Neural cell (in vitro differentiated cells): ENCODE results near the gene MISP. TPM values are rescaled to one million over a fixed set of nuclear protein-coding genes. Genes with fewer than 3 reads are reported as not detected.
"Not testable (repeated sequence)": the region's sequence is repeated elsewhere in the genome, so short reads cannot be mapped to it uniquely, and the experiment has no call there.

ENCODE experiments used
- H2AFZ ChIP-seq: fragments of 200-600, 300-800 bp; sonication (generic), shearing (Covaris generic); 2 replicates; pipeline ENCODE4 v1.6.0; 2014; ENCODE audit warnings: low read depth, mild to moderate bottlenecking, antibody characterized with exemption, low read length, moderate library complexity
- H3F3A ChIP-seq: fragments of 200-600 bp; shearing (Covaris generic); 2 replicates; pipeline ENCODE4 v1.6.1; 2016; ENCODE audit warnings: mild to moderate bottlenecking, moderate library complexity, mixed read lengths, antibody characterized with exemption, low read length; ENCODE audit not compliant: insufficient read depth, poor library complexity, severe bottlenecking
- H3K27ac ChIP-seq: fragments of 200-600, 300-800 bp; sonication (generic), shearing (Covaris generic); 2 replicates; pipeline ENCODE4 v1.5.1; 2014; ENCODE audit warnings: mild to moderate bottlenecking, low read length, moderate library complexity
- H3K27me3 ChIP-seq: fragments of 300-800, 200-600 bp; sonication (generic), shearing (Covaris generic); 2 replicates; pipeline ENCODE4 v1.6.0; 2014; ENCODE audit warnings: mild to moderate bottlenecking, low read depth, low read length, moderate library complexity; ENCODE audit not compliant: insufficient read depth
- H3K36me3 ChIP-seq: fragments of 300-800, 200-600 bp; sonication (generic), shearing (Covaris generic); 2 replicates; pipeline ENCODE4 v1.5.1; 2014; ENCODE audit warnings: mild to moderate bottlenecking, antibody characterized with exemption, low read length, moderate library complexity; ENCODE audit not compliant: insufficient read depth
- H3K4me2 ChIP-seq: fragments of 300-800, 200-600 bp; sonication (generic), shearing (Covaris generic); 2 replicates; pipeline ENCODE4 v1.6.0; 2014; ENCODE audit warnings: mild to moderate bottlenecking, low read length
- H3K4me3 ChIP-seq: fragments of 300-800, 200-600 bp; sonication (generic), shearing (Covaris generic); 2 replicates; pipeline ENCODE4 v1.5.1; 2014; ENCODE audit warnings: mild to moderate bottlenecking, low read length, moderate library complexity
- H3K79me2 ChIP-seq: fragments of 200-600 bp; shearing (Covaris generic); replicated peaks from 2 replicates; pipeline ENCODE4 v1.6.0; 2014; ENCODE audit warnings: mild to moderate bottlenecking, low read length, moderate library complexity; ENCODE audit not compliant: insufficient read depth
- H3K9ac ChIP-seq: fragments of 300-800, 200-600 bp; sonication (generic), shearing (Covaris generic); 2 replicates; pipeline ENCODE4 v1.6.1; 2016; ENCODE audit warnings: mild to moderate bottlenecking, low read length, mixed read lengths
- H3K9me2 ChIP-seq: fragments of 200-600 bp; shearing (Covaris generic); 2 replicates; pipeline ENCODE4 v1.6.1; 2016; ENCODE audit warnings: mild to moderate bottlenecking, low read length, mixed read lengths; ENCODE audit not compliant: insufficient read depth
- H3K9me3 ChIP-seq: fragments of 200-600, 300-800 bp; sonication (generic), shearing (Covaris generic); 2 replicates; pipeline ENCODE4 v1.6.1; 2016; ENCODE audit warnings: mild to moderate bottlenecking, mixed run types, low read length, moderate library complexity, mixed read lengths
- H4K20me1 ChIP-seq: fragments of 200-600 bp; shearing (Covaris generic); 2 replicates; pipeline ENCODE4 v1.6.1; 2016; ENCODE audit warnings: mild to moderate bottlenecking, mixed run types; ENCODE audit not compliant: insufficient read depth
- EP300 ChIP-seq: fragments of 450-650 bp; conservative IDR thresholded peaks from 2 replicates; pipeline ENCODE4 v1.6.1; 2014; ENCODE audit warnings: antibody characterized with exemption, mild to moderate bottlenecking, moderate library complexity; ENCODE audit not compliant: poor library complexity, severe bottlenecking
- EZH2 ChIP-seq: fragments of 200-600, 300-800 bp; shearing (Covaris generic), sonication (generic); IDR thresholded peaks from 2 replicates; pipeline ENCODE4 v1.6.1; 2014; ENCODE audit warnings: antibody characterized with exemption, low read length, borderline replicate concordance, mild to moderate bottlenecking; ENCODE audit not compliant: insufficient read depth, poor library complexity, severe bottlenecking
- MXI1 ChIP-seq: fragments of 450-650 bp; conservative IDR thresholded peaks from 2 replicates; pipeline ENCODE4 v1.6.1; 2014; ENCODE audit warnings: antibody characterized with exemption, mild to moderate bottlenecking; ENCODE audit not compliant: poor library complexity, severe bottlenecking
- POLR2AphosphoS5 ChIP-seq: IDR thresholded peaks from 2 replicates; pipeline ENCODE4 v1.6.1; 2012
- RAD21 ChIP-seq: fragments of 450-650 bp; conservative IDR thresholded peaks from 2 replicates; pipeline ENCODE4 v1.6.1; 2014; ENCODE audit warnings: antibody characterized with exemption, mild to moderate bottlenecking, moderate library complexity
- SMC3 ChIP-seq: fragments of 450-650 bp; conservative IDR thresholded peaks from 2 replicates; pipeline ENCODE4 v1.6.1; 2014; ENCODE audit warnings: antibody characterized with exemption, mild to moderate bottlenecking, moderate library complexity; ENCODE audit not compliant: poor library complexity
- TAF1 ChIP-seq: IDR thresholded peaks from 2 replicates; pipeline ENCODE4 v1.6.1; 2012; ENCODE audit warnings: low read depth
- polyA plus RNA-seq: library from polyadenylated mRNA; depleted of rRNA; stranded (reverse); fragments of >200 nt; gene quantifications from 2 replicates; pipeline ENCODE4 v1.2.3, GENCODE V29; 2014
- TF ChIP-seq, protein P1 (sequence below): IDR thresholded peaks from 2 replicates; pipeline ENCODE4 v1.6.1; 2012; ENCODE audit warnings: borderline replicate concordance
- TF ChIP-seq, protein P2 (sequence below): fragments of 450-650 bp; IDR thresholded peaks from 2 replicates; pipeline ENCODE4 v1.5.1; 2014; ENCODE audit warnings: antibody characterized with exemption, mild to moderate bottlenecking, moderate library complexity; ENCODE audit not compliant: poor library complexity, severe bottlenecking

MISP gene
- polyA plus RNA-seq, 1 donor from 2014 or later = 0.98 TPM

DNA sequence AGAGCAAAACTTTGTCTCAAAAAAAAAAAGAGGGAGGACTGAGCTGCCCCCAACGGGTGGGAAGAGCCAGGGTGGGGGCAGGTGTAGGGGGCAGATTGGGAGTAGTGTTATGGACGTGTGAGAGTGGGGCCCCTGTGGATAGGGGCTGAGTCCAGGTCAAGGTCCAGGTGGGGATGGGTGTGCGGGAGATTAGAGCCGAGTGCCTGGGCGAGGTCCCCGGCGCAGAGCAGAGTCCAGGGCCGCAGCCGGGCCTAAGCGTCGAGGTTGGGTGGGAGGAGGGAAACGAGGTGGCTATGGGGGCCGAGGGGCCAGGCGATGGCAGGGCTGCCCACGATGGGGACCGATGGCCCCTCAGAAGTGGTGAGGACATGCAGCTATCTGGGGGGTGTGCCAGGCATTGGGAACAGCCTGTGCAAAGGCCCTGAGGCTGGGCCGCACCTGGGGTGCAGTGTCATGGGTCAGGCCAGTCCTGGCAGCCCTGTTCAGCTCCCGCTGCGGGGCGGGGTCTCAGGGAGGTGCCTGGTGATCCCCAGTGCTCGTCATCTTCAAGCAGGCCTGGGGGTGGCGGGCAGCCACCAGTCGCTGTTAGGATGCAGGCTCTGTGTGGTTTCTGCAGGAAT lies 12.3 kb upstream of the MISP start:
- TF ChIP-seq, protein P1, sequence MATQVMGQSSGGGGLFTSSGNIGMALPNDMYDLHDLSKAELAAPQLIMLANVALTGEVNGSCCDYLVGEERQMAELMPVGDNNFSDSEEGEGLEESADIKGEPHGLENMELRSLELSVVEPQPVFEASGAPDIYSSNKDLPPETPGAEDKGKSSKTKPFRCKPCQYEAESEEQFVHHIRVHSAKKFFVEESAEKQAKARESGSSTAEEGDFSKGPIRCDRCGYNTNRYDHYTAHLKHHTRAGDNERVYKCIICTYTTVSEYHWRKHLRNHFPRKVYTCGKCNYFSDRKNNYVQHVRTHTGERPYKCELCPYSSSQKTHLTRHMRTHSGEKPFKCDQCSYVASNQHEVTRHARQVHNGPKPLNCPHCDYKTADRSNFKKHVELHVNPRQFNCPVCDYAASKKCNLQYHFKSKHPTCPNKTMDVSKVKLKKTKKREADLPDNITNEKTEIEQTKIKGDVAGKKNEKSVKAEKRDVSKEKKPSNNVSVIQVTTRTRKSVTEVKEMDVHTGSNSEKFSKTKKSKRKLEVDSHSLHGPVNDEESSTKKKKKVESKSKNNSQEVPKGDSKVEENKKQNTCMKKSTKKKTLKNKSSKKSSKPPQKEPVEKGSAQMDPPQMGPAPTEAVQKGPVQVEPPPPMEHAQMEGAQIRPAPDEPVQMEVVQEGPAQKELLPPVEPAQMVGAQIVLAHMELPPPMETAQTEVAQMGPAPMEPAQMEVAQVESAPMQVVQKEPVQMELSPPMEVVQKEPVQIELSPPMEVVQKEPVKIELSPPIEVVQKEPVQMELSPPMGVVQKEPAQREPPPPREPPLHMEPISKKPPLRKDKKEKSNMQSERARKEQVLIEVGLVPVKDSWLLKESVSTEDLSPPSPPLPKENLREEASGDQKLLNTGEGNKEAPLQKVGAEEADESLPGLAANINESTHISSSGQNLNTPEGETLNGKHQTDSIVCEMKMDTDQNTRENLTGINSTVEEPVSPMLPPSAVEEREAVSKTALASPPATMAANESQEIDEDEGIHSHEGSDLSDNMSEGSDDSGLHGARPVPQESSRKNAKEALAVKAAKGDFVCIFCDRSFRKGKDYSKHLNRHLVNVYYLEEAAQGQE = no peak
- TF ChIP-seq, protein P2, sequence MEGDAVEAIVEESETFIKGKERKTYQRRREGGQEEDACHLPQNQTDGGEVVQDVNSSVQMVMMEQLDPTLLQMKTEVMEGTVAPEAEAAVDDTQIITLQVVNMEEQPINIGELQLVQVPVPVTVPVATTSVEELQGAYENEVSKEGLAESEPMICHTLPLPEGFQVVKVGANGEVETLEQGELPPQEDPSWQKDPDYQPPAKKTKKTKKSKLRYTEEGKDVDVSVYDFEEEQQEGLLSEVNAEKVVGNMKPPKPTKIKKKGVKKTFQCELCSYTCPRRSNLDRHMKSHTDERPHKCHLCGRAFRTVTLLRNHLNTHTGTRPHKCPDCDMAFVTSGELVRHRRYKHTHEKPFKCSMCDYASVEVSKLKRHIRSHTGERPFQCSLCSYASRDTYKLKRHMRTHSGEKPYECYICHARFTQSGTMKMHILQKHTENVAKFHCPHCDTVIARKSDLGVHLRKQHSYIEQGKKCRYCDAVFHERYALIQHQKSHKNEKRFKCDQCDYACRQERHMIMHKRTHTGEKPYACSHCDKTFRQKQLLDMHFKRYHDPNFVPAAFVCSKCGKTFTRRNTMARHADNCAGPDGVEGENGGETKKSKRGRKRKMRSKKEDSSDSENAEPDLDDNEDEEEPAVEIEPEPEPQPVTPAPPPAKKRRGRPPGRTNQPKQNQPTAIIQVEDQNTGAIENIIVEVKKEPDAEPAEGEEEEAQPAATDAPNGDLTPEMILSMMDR = no peak
- TF ChIP-seq RAD21 (no peak), TAF1 (no peak), SMC3 (no peak), EZH2 (no peak), POLR2AphosphoS5 (no peak), MXI1 (no peak), EP300 (no peak)
- Histone ChIP-seq H3K9ac (no peak overlapping the region), H4K20me1 (no peaks in the 10 kb centered on the region), H2AFZ (no peak overlapping the region), H3K9me3 (no peaks in the 10 kb centered on the region), H3K4me2 (no peak overlapping the region), H3K27me3 (no peaks in the 10 kb centered on the region), H3K4me3 (no peak overlapping the region), H3K27ac (no peak overlapping the region), H3K36me3 (no peaks in the 10 kb centered on the region), H3K79me2 (no peaks in the 10 kb centered on the region), H3K9me2 (no peaks in the 10 kb centered on the region), H3F3A (no peaks in the 10 kb centered on the region)

DNA sequence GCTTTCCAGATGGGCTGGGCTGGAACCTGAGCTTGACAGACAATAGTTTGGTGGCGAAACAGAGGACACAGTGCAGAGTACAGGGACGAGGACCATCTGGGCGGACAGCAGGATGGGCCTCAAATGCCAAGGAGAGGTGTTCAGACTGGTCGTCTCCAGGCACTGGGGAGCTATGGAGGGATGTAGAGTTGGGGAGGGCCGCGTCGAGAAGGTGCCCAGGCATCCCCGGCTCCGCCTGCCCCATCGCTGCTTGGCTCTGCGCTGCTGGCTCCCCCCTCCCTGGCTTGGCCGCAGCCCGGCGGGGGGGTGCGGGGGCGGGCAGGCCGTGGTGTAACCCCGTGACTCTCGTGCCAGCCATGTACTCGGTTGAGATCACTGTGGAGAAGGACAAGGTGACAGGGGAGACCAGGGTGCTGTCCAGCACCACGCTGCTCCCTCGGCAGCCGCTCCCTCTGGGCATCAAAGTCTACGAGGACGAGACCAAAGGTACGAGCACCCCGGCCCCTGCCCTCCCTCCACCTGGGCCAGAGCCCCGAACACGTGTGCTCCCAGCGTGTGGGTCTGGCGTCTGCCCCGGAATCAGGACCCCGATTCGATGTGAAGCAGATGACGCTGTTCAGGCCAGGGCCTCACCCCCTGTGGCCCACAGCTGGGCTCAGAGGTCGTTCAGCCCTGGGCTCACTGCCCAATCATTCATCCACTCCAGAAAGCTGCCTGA lies 10.8 kb upstream of the MISP start:
- H3K9me3 ChIP-seq = no peaks in the 10 kb centered on the region
- no peak overlapping the region for H3K9ac ChIP-seq

DNA sequence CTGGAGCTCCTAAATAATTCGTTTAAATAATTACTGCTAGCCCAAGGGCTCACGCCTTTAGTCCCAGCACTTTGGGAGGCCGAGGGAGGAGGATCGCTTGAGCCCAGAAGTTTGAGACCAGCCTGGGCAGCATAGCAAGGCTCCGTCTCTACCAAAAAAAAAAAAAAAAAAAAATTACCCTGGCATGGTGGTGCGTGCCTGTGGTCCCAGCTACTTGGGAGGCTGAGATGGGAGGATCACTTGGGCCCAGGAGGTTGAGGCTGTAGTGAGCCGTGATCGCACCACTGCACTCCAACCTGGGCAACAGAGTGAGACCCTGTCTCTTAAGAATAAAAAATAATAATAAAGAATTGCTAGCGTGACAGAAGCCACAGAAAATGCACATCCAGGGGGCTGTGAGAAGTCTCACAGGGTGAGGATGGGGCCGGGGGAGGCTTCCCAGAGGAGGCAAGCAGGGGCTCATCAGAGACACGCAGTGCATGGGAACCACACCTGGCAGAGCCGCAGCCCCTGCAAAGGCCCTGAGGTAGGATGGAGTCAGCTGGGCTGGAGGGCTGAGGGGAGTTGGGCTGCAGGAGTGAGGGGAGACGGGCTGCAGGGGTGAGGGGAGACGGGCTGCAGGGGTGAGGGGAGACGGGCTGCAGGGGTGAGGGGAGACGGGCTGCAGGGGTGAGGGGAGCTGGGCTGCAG lies 10.0 kb upstream of the MISP start:
- H3K36me3 ChIP-seq, H3K79me2 ChIP-seq, H3K9ac ChIP-seq, H3K27ac ChIP-seq, H3K4me3 ChIP-seq, H3K9me2 ChIP-seq, H2AFZ ChIP-seq, H3K9me3 ChIP-seq, H4K20me1 ChIP-seq, H3F3A ChIP-seq, H3K4me2 ChIP-seq, H3K27me3 ChIP-seq: not testable (repeated sequence)

More for the DNA sequence above, 10.8 kb upstream of the MISP start:
- Histone ChIP-seq H3K4me3 (no peak overlapping the region), H3K36me3 (no peaks in the 10 kb centered on the region), H3K4me2 (no peak overlapping the region), H4K20me1 (no peaks in the 10 kb centered on the region), H2AFZ (no peak overlapping the region), H3K9me2 (no peaks in the 10 kb centered on the region), H3K79me2 (no peaks in the 10 kb centered on the region), H3F3A (no peaks in the 10 kb centered on the region), H3K27me3 (no peaks in the 10 kb centered on the region), H3K27ac (no peak overlapping the region)
- no peak for TF ChIP-seq MXI1
- no peak for TF ChIP-seq TAF1
- no peak for TF ChIP-seq EZH2
- no peak for TF ChIP-seq EP300
